HUES48 (cell line): ENCODE measurements around the gene RRAS.

Experiments used
- H3K27ac ChIP-seq: one replicate; pipeline ENCODE4 v1.7.0; 2013; ENCODE audit warnings: low read depth, low read length, inconsistent platforms
- H3K27me3 ChIP-seq: 2 replicates; pipeline ENCODE4 v1.6.1; 2013; ENCODE audit warnings: mild to moderate bottlenecking, low read length; ENCODE audit not compliant: control insufficient read depth, insufficient read depth
- H3K36me3 ChIP-seq: 2 replicates; pipeline ENCODE4 v1.6.1; 2013; ENCODE audit warnings: low read length; ENCODE audit not compliant: control insufficient read depth, insufficient read depth
- H3K4me1 ChIP-seq: 2 replicates; pipeline ENCODE4 v1.6.1; 2013; ENCODE audit warnings: mild to moderate bottlenecking, low read length; ENCODE audit not compliant: control insufficient read depth, insufficient read depth
- H3K4me3 ChIP-seq: 2 replicates; pipeline ENCODE4 v1.5.1; 2013; ENCODE audit warnings: mild to moderate bottlenecking, low read depth, low read length
- H3K9ac ChIP-seq: 2 replicates; pipeline ENCODE4 v1.6.1; 2013; ENCODE audit warnings: mild to moderate bottlenecking, low read depth, low read length, moderate library complexity
- H3K9me3 ChIP-seq: 2 replicates; pipeline ENCODE4 v1.6.1; 2013; ENCODE audit warnings: low read length; ENCODE audit not compliant: control insufficient read depth, insufficient read depth

Gene RRAS

DNA sequence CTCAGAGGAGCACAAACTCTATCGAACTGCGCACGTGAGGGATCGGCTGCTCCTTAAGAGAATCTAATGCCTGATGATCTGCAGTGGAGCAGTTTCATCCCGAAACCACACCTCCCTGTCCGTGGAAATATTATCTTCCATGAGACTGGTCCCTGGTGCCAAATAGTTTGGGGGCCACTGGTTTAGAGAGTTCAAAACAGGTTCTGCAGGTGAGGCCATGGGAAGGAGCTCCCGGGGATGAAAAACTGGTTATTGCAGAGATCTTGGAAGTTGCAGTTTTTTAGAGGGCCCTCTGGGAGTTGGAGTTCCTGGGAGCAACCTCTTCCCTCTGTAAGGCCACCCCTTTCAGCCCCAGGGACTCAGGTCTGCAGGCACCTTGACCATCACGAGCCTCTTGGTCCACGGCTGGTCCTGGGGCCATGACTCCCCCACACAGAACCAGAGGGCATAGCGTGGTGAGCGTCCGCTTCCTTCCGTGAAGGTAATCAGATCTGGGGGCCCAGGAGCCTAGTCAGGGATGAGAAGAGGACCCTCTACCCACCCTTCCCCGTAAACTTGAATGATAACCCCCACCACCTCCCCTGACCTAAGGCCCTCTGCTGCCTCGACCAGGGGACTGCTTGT, 20.5 kb upstream of the RRAS start:
- Histone ChIP-seq H3K4me1 (peaks cover 5% of the 10 kb centered on the region; the same call in 1 of the 2 replicates), H3K9ac (no peak overlapping the region)

DNA sequence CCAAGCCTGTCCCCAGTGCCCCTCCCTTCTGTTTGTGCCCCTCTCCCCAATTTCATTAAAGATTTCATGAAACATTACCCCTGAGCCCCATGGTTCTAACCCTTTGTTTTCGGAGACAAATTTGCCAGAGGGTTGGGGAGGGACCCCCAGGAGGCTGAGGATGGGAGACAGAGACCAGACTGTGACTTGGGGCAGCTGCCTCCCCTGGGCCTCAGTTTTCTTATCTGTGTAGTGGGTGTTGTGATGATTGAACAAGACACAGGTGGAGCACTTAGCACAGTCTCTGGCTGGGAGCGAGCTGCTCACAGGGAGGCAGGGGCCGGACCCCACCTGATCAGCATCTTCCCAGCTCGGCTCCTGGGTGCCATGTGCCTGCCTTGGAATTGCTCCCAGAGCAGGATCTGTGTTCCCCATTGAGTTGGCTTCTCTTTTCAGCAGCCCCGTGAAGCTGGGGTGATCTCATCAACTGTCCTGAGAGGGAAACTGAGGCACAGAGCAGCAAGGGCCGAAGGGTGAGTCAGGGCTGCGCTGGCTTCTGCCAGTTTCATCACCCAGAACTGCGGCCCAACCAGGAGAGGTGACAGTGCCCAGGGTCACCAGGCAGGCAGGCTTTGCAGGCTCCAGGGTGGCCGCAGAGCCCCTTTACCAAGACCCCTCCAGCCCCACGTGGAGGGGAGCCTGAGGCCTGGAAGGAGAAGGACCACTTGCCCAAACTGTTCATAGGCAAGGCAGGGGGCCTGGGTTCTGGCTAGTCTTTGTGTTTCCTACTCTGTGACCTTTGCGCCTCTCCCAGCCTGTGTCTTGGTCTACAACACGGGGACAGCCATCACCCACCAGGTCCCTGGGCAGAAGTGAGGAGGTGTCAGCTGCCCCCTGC, 18.9 kb upstream of the RRAS start:
- no peak overlapping the region for H3K27ac ChIP-seq
- H3K4me1 ChIP-seq = peaks cover 5% of the 10 kb centered on the region; the same call in 1 of the 2 replicates
- no peaks in the 10 kb centered on the region for H3K27me3 ChIP-seq
- H3K4me3 ChIP-seq = no peak overlapping the region
- peaks cover 88% of the 10 kb centered on the region for H3K36me3 ChIP-seq
- H3K9ac ChIP-seq = no peak overlapping the region
- peaks cover 7% of the 10 kb centered on the region; the same call in 1 of the 2 replicates for H3K9me3 ChIP-seq

More for the DNA sequence above, 20.5 kb upstream of the RRAS start:
- no peaks in the 10 kb centered on the region for H3K27me3 ChIP-seq
- peaks cover 72% of the 10 kb centered on the region for H3K36me3 ChIP-seq
- no peak overlapping the region for H3K27ac ChIP-seq
- peaks cover 7% of the 10 kb centered on the region; the same call in 1 of the 2 replicates for H3K9me3 ChIP-seq
- no peak overlapping the region for H3K4me3 ChIP-seq

DNA sequence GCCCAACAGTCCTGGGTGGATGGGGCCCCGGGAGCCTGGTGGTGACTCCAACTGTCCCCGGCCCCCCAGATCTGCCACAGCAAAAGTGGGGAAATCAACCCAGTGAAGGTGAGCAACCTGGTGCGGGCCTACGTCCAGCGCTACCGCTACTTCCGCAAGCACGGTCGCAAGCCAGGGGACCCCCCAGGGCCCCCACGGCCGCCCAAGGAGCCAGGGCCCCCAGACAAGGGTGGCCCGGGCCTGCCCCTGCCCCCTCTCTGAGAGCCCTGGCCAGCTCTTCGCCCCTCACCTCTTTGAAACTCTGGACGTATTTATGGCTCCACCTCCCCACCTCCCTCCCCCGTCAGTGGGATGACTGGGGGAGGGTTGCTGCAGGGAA, 18.2 kb upstream of the RRAS start:
- peaks cover 92% of the 10 kb centered on the region for H3K36me3 ChIP-seq
- peaks cover 7% of the 10 kb centered on the region; the same call in 1 of the 2 replicates for H3K9me3 ChIP-seq
- no peak overlapping the region for H3K4me3 ChIP-seq
- H3K4me1 ChIP-seq = peaks cover 5% of the 10 kb centered on the region; the same call in 1 of the 2 replicates
- H3K27me3 ChIP-seq = no peaks in the 10 kb centered on the region
- H3K9ac ChIP-seq = no peak overlapping the region
- H3K27ac ChIP-seq = no peak overlapping the region

DNA sequence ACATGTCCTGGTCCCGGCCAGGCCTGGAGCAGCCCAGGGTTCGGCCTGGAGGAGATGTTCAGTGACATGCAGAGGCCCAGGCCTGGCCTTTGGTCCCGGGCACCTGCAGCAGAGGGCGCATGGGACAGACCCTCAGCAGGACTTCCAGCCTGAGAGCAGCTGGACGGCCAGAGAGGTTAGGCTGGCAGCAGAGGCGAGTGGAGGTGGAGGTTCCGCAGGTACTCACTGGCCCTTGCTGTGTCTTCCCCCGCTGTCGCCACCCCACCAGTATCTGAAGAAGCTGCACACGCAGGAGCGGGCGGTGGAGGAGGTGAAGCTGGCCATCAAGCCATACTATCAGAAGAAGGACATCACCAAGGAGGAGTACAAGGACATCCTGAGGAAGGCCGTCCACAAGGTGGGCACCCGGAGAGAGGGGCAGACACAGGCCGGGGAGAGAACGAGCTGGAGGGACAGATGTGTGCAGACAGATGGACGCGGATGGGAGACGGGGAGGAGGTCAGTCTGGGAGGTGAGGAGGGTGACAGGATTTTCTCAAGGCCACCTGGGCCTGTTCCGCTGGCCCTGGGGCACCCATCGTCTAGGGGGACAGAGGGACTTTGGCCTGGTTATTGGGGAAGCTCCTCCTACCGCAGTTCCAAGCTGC, 17.7 kb upstream of the RRAS start:
- H3K27ac ChIP-seq = peak overlapping the region; percentile 70
- no peak overlapping the region for H3K4me3 ChIP-seq
- no peak overlapping the region for H3K9ac ChIP-seq
- H3K9me3 ChIP-seq = peaks cover 7% of the 10 kb centered on the region; the same call in 1 of the 2 replicates
- no peaks in the 10 kb centered on the region for H3K27me3 ChIP-seq
- H3K4me1 ChIP-seq = peaks cover 5% of the 10 kb centered on the region; the same call in 1 of the 2 replicates
- peaks cover 92% of the 10 kb centered on the region for H3K36me3 ChIP-seq

DNA sequence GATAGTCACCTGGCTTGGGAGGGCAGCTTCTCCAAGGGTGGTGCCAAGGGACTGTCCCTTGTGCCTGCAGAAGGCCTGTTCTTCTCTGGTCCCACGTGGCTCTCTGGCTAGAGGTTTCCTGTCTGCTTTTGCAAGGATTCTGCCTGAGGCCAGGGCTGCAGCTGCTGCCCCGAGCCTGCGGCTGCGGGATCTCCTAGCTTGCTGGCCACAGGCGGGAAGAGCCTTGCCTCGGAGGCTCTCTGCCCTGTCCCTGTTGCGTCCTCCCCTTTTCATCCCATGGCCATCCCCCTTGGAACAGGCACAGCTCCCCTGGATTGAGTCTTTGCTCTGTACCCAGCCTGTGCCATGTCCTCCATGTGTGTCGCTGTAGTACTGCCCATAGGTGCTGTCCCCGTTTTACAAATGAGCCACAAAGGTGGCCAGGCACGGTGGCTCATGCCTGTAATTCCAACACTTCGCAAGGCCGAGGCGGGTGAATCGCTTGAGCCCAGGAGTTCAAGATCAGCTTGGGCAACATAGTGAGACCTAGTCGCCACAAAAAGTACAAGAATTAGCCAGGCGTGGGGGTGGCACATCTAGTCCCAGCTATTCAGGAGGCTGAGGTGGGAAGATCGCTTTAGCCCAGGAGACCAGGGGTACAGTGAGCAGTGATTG, 16.6 kb upstream of the RRAS start:
- H3K36me3 ChIP-seq = peaks cover 86% of the 10 kb centered on the region
- H3K9ac ChIP-seq = no peak overlapping the region
- peak overlapping the region; percentile 70 for H3K27ac ChIP-seq
- no peaks in the 10 kb centered on the region for H3K27me3 ChIP-seq
- peaks cover 7% of the 10 kb centered on the region; the same call in 1 of the 2 replicates for H3K9me3 ChIP-seq
- peaks cover 5% of the 10 kb centered on the region; the same call in 1 of the 2 replicates for H3K4me1 ChIP-seq
- H3K4me3 ChIP-seq = no peak overlapping the region

DNA sequence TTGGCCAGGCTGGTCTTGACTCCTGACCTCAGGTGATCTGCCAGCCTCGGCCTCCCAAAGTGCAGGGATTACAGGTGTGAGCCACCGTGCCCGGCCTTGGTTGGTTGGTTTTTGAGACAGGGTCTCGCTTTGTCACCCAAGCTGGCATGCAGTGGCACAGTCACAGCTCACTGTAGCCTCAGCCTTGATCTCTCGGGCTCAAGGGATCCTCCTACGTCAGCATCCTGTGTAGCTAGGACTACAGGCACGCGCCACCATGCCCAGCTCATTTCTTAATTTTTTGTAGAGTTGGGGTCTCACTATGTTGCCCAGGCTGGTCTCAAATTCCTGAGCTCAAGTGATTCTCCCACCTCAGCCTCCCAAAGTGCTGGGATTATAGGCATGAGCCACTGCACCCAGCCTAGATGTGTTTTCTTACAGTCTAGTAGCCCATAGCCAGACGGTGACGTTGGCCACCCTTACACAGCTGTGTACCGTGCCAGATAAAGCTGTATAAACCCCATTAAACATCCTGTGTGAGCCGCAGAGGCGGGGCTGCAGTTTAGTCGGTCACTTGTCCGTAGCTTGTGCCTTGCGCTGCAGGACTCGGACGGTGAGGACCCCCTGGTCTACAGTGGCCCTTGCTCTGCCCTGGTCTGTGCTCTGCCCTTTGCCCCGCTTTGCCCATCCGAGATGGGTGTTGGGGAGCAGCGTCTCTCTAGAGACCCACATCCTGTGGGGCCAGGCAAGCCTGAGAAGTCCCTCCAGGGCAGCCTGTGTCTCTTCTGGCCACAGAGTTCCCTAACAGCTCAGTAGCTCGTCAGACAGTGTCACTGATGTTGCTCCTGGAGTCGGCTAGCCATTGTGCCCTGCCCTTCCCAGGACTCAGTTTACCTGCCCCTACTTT, 15.9 kb upstream of the RRAS start:
- peaks cover 5% of the 10 kb centered on the region; the same call in 1 of the 2 replicates for H3K4me1 ChIP-seq
- peak overlapping the region; percentile 70 for H3K27ac ChIP-seq
- no peak overlapping the region for H3K4me3 ChIP-seq
- H3K9ac ChIP-seq = no peak overlapping the region
- H3K27me3 ChIP-seq = no peaks in the 10 kb centered on the region
- H3K36me3 ChIP-seq = peaks cover 85% of the 10 kb centered on the region
- H3K9me3 ChIP-seq = peaks cover 7% of the 10 kb centered on the region; the same call in 1 of the 2 replicates

DNA sequence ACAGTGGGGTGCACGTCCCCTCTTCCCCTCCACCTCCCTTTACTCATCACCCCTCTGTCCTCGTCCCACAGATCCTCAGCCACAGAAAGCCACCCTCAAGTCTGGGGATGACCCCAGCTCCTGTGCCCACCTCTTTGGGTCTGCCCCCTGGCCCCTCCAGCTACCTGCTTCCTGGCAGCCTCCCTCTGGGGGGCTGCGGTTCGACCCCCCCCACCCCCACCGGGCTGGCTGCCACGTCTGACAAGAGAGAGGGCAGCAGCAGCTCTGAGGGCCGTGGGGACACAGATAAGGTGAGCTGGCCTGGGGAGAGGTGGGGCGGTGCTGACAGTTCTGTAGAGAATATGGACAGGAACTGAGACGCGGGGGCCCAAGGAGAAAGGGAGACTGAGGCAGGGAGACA, 14.6 kb upstream of the RRAS start:
- Histone ChIP-seq H3K9ac (no peak overlapping the region), H3K27me3 (no peaks in the 10 kb centered on the region), H3K36me3 (peaks cover 84% of the 10 kb centered on the region), H3K4me1 (peaks cover 5% of the 10 kb centered on the region; the same call in 1 of the 2 replicates), H3K27ac (no peak overlapping the region), H3K4me3 (no peak overlapping the region), H3K9me3 (no peaks in the 10 kb centered on the region)

DNA sequence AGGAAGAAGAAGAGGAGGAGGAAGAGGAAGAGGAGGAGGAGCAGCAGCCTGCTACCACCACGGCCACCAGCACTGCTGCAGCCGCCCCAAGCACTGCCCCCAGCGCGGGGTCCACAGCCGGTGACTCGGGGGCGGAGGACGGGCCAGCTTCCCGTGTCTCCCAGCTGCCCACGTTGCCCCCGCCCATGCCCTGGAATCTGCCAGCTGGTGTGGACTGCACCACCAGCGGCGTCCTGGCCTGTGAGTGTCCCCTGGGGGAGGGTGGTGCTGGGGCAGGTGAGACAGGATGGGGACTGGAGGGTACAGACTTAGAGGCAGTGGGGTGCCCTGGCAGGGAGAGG, 13.5 kb upstream of the RRAS start:
- Histone ChIP-seq H3K9me3 (no peaks in the 10 kb centered on the region), H3K4me1 (peaks cover 5% of the 10 kb centered on the region; the same call in 1 of the 2 replicates), H3K36me3 (peaks cover 81% of the 10 kb centered on the region)

DNA sequence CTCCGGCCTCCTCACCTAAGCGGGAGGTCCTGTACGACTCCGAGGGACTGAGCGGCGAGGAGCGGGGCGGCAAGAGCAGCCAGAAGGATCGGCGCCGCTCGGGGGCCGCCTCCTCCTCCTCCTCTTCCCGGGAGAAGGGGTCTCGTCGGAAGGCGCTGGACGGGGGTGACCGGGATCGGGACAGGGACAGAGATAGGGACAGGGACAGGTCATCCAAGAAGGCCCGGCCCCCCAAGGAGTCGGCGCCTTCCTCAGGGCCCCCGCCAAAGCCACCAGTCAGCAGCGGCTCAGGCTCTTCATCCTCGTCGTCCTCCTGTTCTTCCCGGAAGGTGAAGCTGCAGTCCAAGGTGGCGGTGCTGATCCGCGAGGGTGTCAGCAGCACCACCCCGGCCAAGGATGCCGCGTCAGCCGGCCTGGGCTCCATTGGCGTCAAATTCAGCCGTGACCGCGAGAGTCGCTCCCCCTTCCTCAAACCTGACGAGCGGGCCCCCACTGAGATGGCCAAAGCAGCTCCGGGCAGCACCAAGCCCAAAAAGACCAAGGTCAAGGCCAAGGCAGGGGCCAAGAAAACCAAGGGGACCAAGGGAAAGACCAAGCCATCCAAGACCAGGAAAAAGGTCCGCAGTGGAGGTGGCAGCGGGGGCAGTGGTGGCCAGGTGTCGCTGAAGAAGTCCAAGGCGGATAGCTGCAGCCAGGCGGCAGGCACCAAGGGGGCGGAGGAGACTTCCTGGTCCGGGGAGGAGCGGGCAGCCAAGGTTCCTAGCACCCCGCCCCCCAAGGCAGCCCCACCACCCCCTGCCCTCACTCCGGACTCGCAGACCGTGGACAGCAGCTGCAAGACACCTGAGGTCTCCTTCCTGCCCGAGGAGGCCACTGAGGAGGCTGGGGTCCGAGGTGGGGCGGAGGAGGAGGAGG, 12.9 kb upstream of the RRAS start:
- Histone ChIP-seq H3K9me3 (no peaks in the 10 kb centered on the region), H3K27ac (no peak overlapping the region), H3K9ac (no peak overlapping the region), H3K4me3 (no peak overlapping the region), H3K36me3 (peaks cover 82% of the 10 kb centered on the region), H3K27me3 (no peaks in the 10 kb centered on the region), H3K4me1 (peaks cover 5% of the 10 kb centered on the region; the same call in 1 of the 2 replicates)

More for the DNA sequence above, 13.5 kb upstream of the RRAS start:
- no peak overlapping the region for H3K9ac ChIP-seq
- no peak overlapping the region for H3K27ac ChIP-seq
- no peaks in the 10 kb centered on the region for H3K27me3 ChIP-seq
- no peak overlapping the region for H3K4me3 ChIP-seq
